Testis (tissue), 2 donors: Measurements from ENCODE around the gene MOXD1.

Experiments
- POLR2A ChIP-seq: fragments of 450-650 bp; IDR thresholded peaks from one replicate; pipeline ENCODE4 v1.6.1; 2017; ENCODE audit warnings: antibody characterized with exemption, mild to moderate bottlenecking, moderate library complexity
- TF ChIP-seq, protein P1 (sequence below), 3 experiments: fragments of 450-650 bp in 2 of 3; fragments of 200-600 bp in 1 of 3; sonication (generic) in 1 of 3; IDR thresholded peaks; one replicate each; pipeline ENCODE4 v1.5.1; 2016 to 2019; ENCODE audit warnings: antibody characterized with exemption in 3 of 3, mild to moderate bottlenecking in 2 of 3, moderate library complexity in 1 of 3

DNA sequence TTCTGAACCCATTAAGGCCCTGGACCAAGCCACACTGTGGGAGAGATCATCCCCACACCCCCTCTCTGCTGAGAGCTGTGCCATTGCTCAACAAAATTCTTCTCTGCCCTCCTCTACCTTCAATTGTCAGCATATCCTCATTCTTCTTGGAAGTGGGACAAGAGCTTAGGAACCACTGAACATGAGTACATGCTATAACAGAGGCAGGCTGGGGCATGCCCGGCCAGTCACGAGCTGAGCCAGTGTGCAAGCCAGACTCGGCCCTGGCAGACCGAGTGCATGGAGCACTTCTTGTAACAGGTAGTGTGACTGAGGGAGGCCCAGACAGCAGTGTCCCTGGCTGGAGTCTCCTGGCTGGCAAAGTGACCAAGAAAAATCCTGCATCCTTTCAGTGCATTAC lies 149.2 kb downstream of the MOXD1 start:
- TF ChIP-seq POLR2A = no peak
- TF ChIP-seq, protein P1, sequence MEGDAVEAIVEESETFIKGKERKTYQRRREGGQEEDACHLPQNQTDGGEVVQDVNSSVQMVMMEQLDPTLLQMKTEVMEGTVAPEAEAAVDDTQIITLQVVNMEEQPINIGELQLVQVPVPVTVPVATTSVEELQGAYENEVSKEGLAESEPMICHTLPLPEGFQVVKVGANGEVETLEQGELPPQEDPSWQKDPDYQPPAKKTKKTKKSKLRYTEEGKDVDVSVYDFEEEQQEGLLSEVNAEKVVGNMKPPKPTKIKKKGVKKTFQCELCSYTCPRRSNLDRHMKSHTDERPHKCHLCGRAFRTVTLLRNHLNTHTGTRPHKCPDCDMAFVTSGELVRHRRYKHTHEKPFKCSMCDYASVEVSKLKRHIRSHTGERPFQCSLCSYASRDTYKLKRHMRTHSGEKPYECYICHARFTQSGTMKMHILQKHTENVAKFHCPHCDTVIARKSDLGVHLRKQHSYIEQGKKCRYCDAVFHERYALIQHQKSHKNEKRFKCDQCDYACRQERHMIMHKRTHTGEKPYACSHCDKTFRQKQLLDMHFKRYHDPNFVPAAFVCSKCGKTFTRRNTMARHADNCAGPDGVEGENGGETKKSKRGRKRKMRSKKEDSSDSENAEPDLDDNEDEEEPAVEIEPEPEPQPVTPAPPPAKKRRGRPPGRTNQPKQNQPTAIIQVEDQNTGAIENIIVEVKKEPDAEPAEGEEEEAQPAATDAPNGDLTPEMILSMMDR (IDR thresholded peaks at IDR 0.05) = no peak
